ENCODE measurements around the gene ABCB11. TPM values are rescaled to one million over a fixed set of nuclear protein-coding genes. Genes with fewer than 3 reads are reported as not detected.
"Not testable (repeated sequence)": the region's sequence is repeated elsewhere in the genome, so short reads cannot be mapped to it uniquely, and the experiment has no call there.

The ABCB11 gene
- total RNA-seq, 1 donor from 2014 or later, result 0.18 TPM

GRCh38 chr2:169065864-169066517 lies 34.9 kb upstream of the ABCB11 start:
- no peak for DNase-seq (ENCODE audit: low spot score in 2 of 2, unreplicated experiment in 2 of 2)
- no peak overlapping the region for H3K27ac Mint-ChIP-seq
- no peaks in the 10 kb centered on the region for H3K36me3 Mint-ChIP-seq
- TF ChIP-seq CTCF (IDR thresholded peaks at IDR 0.05; ENCODE audit: unreplicated experiment), result no peak
- no peaks in the 10 kb centered on the region for H3K9me3 Mint-ChIP-seq
- H3K4me1 Mint-ChIP-seq, result peaks cover 2% of the 10 kb centered on the region
- H3K4me3 Mint-ChIP-seq, result no peak overlapping the region
- H3K27me3 Mint-ChIP-seq (ENCODE audit: low read depth), result peaks cover 23% of the 10 kb centered on the region

GRCh38 chr2:169065422-169065821 lies 34.3 kb upstream of the ABCB11 start:
- H3K4me3 Mint-ChIP-seq, result no peak overlapping the region
- DNase-seq (ENCODE audit: low spot score in 2 of 2, unreplicated experiment in 2 of 2), result no peak
- H3K36me3 Mint-ChIP-seq, result no peaks in the 10 kb centered on the region
- no peak overlapping the region for H3K27ac Mint-ChIP-seq
- peaks cover 2% of the 10 kb centered on the region for H3K4me1 Mint-ChIP-seq
- no peak for TF ChIP-seq CTCF (IDR thresholded peaks at IDR 0.05; ENCODE audit: unreplicated experiment)
- no peaks in the 10 kb centered on the region for H3K9me3 Mint-ChIP-seq
- peaks cover 22% of the 10 kb centered on the region for H3K27me3 Mint-ChIP-seq (ENCODE audit: low read depth)

- H3K27ac Mint-ChIP-seq; DNase-seq (ENCODE audit: low spot score in 2 of 2, unreplicated experiment in 2 of 2); H3K36me3 Mint-ChIP-seq; H3K9me3 Mint-ChIP-seq; H3K4me3 Mint-ChIP-seq; H3K4me1 Mint-ChIP-seq: not testable (repeated sequence)
- peaks cover 10% of the 10 kb centered on the region for H3K27me3 Mint-ChIP-seq (ENCODE audit: low read depth)
Measured at GRCh38 chr2:169064199-169064598, 33.1 kb upstream of the ABCB11 start.

- DNase-seq (ENCODE audit: low spot score in 2 of 2, unreplicated experiment in 2 of 2); H3K4me3 Mint-ChIP-seq; H3K36me3 Mint-ChIP-seq; H3K27ac Mint-ChIP-seq; H3K27me3 Mint-ChIP-seq (ENCODE audit: low read depth); H3K4me1 Mint-ChIP-seq: not testable (repeated sequence)
- peaks cover 46% of the 10 kb centered on the region for H3K9me3 Mint-ChIP-seq
Measured at GRCh38 chr2:169054575-169054974, 23.5 kb upstream of the ABCB11 start.

GRCh38 chr2:169050476-169051240 lies 19.5 kb upstream of the ABCB11 start:
- no peak for TF ChIP-seq CTCF (IDR thresholded peaks at IDR 0.05; ENCODE audit: unreplicated experiment)
- Mint-ChIP-seq H3K36me3 (no peaks in the 10 kb centered on the region), H3K4me3 (no peak overlapping the region), H3K27me3 (ENCODE audit: low read depth) (no peaks in the 10 kb centered on the region), H3K4me1 (no peaks in the 10 kb centered on the region), H3K27ac (no peak overlapping the region), H3K9me3 (peaks cover 18% of the 10 kb centered on the region)
- no peak for DNase-seq (ENCODE audit: low spot score in 2 of 2, unreplicated experiment in 2 of 2)

GRCh38 chr2:169049142-169049541 lies 18.0 kb upstream of the ABCB11 start:
- no peak for DNase-seq (ENCODE audit: low spot score in 2 of 2, unreplicated experiment in 2 of 2)
- TF ChIP-seq CTCF (IDR thresholded peaks at IDR 0.05; ENCODE audit: unreplicated experiment), result no peak
- H3K9me3 Mint-ChIP-seq, result peaks cover 14% of the 10 kb centered on the region
- H3K36me3 Mint-ChIP-seq, result peaks cover 2% of the 10 kb centered on the region
- no peak overlapping the region for H3K4me3 Mint-ChIP-seq
- H3K4me1 Mint-ChIP-seq, result no peaks in the 10 kb centered on the region
- no peak overlapping the region for H3K27ac Mint-ChIP-seq
- H3K27me3 Mint-ChIP-seq (ENCODE audit: low read depth), result no peaks in the 10 kb centered on the region
